Activated effector memory CD4-positive, alpha-beta T cell treated with Interleukin-2 at 50 U/mL for 16 hours (primary cell): Measurements from ENCODE around the gene KLHL11.
"Not testable (repeated sequence)": the region's sequence is repeated elsewhere in the genome, so short reads cannot be mapped to it uniquely, and the experiment has no call there.

Experiments
- DNase-seq: peaks from one replicate; pipeline ENCODE4 v3.0.0-alpha.2; 2020

KLHL11 gene

DNA sequence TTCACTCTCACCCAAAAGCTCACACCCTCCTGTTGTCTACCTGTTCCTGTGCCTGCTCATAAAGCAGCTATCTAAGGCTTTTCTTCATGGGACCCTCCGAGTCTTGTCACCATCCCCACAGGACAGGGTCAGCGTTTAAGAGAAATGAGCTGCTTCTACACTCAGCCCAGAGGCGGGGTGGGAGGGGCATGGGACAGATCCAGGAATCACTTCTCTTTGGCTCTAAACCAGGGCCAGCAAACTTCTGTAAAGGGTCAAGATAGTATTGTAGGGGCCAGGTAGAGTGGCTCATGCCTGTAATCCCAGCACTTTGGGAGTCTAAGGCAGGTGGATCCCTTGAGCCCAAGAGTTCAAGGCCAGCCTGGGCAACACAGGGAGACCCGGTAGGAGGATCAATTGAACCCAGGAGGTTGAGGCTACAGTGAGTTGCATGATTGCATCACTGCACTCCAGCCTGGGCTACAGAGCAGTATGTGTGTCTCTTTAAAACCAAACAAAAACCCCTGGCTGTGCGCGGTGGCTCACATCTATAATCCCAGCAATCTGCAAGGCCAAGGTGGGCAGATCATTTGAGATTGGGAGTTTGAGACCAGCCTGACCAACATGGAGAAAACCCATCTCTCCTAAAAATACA lies 23.2 kb upstream of the KLHL11 start:
- DNase-seq, result no peak

DNA sequence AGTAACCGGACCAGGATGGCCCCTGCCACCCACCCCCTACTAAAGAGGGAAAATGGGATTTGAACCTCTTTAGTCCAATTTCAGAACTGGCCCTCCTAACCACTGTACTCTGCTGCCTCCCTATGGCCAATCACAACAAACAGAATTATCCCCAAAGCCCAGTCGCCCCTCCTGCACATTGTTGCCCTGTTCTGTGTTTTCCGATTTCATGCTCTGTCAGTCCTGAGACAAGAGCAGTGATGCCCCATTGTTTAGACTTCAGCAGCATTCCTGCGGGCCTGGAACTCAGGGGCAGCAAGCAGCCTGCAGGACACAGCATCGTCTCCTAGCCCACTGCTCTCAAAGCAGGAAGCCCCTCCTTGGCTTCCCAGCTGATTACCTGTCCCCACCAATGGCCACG lies 20.5 kb upstream of the KLHL11 start:
- no peak for DNase-seq

DNA sequence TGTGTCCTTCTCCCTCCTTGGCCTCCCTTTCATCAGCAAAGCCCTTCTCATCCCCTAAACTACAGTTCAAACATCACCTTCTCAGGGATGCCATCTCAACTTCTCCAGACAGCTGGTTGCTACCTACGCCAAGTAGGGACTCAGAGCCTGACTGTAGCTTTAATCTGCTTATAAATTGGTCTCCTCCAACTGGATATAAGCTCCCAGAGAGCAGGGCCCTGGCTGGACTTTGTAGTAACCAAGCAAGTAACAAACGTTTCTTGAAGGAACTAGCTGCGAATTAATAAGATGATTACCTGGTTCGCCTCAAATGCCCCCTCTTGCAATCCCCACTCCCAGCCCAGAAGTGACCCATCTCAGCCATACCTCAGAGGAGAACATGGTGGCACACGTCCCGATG lies 17.5 kb upstream of the KLHL11 start:
- no peak for DNase-seq

DNA sequence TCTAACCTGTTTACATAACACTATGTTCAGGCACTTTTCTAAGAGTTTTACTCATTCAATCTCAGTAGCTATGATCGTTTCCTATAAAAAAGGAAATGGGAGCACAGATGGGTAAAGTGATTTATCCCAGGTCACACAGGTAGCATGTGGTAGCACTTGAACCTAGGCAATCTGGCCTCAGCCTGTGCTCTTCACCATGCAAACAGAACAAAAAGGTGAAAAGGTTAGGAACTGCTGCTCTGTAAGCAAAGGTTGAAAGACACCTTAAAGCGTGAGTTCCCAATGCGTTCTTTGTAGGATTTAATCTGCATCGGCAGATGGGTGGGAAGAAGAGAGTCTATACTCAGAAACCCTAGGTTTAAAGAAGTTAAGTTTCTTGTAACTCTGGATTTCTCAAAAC lies 14.9 kb upstream of the KLHL11 start:
- no peak for DNase-seq

DNA sequence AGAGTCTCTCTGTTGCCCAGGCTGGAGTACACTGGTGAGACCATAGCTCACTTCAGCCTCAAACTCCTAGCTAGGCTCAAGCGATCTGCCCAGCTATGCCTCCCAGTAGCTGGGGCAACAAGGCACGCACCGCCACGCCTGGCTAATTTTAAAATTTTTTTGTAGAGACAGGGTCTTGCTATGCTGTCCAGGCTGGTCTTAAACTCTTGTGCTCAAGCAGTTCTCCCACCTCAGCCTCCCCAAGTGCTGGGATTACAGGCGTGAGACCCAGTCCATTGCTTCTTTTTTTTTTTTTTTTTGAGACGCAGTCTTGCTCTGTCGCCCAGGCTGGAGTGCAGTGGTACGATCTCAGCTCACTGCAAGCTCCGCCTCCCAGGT lies 9.1 kb upstream of the KLHL11 start:
- DNase-seq, result not testable (repeated sequence)

DNA sequence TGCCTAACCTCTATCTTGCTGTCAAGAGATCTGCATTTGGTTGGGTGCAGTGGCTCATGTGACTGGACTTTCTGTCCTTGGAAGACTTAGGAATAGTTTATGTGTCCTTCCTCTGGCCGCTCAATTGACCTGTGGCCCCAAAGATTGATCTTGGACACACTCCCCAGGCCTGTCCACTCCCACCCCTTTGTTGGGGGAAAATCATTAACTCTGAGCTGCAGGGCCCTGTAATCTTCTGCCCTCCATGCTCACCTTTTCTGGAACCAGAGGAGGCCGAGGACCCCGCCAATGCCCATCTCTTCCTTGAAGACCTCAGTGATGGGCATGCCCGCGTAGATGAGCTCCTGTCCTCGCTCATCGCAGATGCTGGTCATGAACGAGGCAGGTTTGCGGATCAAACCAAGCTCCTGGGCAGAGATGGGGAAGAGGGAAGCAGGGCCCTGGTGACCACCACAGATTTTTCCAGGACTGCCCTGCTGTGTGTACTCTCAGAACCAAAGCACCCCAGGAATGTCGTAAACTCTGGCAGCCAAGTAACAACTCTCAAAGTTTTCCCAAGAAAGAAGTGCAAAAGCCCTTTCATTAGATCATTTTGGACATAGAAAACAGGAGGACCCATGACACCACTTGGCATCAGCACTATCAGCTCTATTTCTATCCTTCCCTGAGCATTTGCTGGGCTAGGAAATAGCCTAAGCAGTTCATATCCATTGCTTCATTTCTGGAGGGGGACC lies 8.5 kb upstream of the KLHL11 start:
- DNase-seq, result no peak

DNA sequence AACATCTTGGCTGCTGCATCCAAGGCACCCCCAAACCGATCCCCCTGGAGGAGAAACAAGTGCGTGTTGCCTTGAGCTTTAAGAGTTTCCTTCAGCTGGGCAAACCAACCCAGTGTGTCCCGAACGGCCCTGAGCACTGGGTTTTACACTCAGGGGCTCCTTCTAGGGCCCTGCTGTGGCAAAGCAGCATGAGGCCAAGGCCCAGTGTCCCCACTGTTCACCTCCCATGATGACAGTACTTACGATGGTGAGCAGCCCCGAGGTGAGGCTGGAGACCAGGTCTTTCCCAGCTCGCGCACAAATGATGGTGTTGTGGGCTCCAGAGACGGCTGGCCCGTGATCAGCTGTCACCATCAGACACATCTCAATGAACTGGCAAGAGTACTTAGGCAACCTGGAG lies 6.6 kb upstream of the KLHL11 start:
- DNase-seq, result no peak

DNA sequence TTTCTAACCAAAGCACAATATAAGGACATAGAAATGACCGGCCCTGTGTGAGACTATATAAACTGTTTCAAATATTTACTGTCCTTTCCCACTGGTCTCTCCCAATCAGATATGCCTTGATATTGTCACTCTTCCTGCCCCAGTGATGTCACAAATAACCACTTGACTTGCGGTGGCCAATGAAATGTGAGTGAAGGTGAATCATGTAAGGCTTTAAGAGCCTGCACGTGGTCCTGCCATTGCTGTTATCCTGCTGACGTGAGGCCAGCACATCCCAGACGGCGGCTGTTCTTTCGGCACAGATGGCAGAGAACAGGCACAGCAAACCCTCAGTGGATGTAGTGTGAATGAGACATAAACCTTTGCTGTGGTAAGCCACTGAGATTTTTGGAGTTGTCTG lies 5.4 kb upstream of the KLHL11 start:
- no peak for DNase-seq

DNA sequence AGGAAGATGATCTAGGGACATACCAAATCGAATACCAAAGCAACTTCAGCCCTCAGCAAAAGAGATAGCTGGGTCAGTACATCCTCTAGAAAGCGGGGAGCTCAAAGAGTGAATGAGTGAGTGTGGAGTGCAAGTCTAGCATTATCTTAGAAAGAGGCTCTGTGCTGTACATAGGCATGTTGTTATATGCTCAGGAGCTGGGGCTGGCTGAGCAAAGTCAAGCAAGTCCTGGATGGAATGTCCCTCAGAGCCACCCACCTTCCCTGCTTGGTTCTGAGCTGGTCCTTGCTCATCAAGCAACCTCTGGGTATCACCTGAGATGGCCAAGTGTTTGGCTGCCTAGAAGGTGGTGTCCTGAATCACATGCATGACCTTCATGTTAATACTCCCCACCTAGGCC lies 4.9 kb upstream of the KLHL11 start:
- no peak for DNase-seq

DNA sequence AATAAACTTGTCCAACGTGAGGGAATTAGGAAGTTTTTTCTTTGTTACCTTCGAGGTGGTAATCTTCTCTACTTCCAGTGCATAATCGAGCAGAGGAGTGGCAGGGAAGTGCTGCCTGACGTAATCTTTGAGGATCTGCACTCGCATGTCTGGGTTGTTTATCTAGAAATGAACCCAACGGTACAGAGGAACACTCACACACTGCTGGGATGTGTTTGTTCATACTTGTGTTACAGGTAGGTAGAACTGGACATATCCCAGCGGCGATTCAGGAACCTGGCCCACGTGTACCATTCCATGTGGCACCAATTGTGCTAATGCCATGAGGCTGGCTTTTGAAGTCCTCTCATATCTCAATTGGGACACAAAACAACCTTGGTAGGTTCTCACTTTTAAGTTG lies 4.2 kb upstream of the KLHL11 start:
- DNase-seq, result no peak

DNA sequence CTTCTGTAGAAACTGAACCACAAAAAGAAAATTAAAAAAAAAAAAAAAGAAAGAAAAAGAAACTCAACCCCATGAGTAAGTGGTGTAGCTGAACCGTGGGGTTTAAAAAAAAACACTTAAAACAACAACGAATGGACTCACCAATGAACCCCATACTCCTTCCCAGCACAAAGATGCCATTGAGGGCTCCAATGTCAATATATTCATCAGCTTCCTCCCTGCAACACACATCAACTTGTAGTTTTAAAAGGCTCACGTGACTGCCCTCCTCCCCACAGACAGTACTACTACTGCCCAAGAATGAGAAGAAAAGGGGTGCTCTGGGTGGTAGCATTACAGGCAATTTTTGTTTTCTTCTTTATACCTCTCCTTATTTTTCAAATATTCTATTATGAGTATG lies 3.3 kb upstream of the KLHL11 start:
- DNase-seq, result no peak

DNA sequence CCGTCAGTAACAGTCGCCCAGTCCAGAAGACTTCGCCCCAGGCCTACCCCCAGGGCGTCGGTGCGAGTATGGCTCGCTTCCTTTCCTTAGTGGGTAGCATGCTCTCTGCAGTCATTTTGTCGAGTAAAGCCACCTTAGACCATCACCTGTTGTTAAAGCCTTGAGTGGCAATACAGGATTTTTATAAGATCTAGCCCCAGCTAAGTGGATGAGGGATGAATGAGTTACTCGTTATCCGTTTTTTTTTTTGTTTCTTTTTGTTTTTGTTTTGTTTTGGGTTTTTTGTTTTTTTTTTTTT lies 322 bp upstream of the KLHL11 start:
- no peak for DNase-seq

DNA sequence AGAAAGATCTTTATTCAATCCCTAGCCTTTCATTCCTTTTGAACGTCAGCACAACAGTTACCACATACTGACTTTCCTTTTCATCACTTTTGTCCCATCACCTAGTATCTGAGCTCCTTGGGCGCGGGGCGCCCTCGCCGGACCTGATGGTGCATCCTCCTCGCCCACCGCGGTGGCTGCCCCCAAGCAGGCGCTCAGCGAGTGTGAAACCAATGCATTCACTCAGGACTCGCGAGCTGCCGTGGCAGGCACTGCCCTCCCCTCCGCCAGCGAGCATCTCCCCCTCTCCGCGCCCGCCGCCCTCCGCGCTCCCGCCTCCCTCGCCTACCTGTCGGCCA lies 756 bp downstream of the KLHL11 start:
- no peak for DNase-seq

DNA sequence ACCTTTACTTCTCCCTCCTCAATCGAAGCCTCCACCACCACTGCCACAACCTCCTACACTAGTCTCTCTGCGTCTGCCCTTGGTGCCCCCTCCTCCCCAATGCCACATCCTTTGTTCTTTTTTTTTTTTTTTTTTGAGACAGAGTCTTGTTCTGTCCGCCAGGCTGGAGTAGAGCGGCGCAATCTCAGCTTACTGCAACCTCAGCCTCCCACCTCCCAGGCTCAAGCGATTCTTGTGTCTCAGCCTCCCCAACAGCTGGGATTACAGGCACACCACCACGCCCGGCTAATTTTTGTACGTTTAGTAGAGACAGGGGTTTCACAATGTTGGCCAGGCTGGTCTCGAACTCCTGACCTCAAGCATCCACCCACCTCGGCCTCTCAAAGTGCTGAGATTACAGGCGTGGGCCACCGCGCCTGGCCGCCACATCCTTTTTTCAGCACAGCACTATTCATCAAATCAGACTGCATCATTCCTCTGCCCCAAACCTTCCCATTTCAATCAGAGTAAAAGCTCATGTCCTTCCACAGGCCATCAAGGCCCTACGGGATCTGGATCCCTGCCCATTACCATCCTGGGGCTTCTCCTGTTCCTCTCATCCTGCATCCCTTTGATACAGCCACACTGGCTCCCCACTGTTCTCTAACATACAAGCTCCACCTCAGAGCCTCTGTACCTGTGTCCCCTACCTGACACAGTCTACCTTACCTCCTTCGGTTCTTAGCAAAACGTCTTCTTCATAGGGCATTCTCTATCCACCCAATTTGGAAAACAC lies 2.0 kb downstream of the KLHL11 start:
- peak; percentile 2 for DNase-seq

DNA sequence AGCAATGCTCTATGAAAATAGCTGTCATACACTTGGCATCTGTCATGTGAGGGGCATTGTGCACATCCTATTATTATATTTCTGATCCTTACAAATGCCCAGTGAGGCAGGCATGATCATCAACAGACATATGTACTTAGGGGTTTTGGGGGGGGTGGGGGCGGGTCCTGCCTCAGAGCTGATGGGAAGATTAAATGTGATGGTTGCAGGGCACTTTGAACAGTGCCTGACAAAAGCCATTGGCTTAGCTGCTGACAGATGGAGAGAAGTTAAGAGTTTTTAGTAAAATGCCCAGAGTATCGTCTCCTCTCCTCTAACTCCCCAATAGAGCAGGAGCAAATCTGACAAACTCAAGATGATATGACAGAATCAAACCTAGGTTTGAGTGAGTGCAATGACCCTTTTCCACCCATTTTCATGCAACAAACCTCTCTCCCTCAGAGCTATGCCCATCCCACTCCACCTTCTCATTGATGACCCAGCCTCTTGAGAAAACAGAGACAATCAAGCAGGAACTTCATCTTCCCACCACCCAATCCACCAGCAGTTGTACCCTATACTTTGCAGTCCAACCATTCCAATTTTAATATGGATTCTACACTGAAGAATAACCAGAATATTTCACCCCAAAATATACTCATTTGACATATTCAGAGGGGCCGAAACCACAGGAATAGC lies 4.8 kb downstream of the KLHL11 start:
- no peak for DNase-seq

DNA sequence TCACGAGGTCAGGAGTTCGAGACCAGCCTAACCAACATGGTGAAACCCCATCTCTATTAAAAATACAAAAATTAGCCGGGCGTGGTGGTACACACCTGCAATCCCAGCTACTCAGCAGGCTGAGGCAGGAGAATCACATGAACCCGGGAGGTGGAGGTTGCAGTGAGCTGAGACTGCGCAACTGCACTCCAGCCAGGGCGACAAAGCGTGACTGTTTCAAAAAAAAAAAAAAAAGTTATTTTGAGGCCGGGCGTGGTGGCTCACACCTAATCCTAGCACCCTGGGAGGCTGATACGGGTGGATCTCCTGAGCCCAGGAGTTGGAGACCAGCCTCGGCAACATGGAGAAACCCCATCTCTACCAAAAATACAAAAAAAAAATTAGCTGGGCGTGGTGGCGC lies 13.8 kb downstream of the KLHL11 start:
- DNase-seq, result not testable (repeated sequence)

DNA sequence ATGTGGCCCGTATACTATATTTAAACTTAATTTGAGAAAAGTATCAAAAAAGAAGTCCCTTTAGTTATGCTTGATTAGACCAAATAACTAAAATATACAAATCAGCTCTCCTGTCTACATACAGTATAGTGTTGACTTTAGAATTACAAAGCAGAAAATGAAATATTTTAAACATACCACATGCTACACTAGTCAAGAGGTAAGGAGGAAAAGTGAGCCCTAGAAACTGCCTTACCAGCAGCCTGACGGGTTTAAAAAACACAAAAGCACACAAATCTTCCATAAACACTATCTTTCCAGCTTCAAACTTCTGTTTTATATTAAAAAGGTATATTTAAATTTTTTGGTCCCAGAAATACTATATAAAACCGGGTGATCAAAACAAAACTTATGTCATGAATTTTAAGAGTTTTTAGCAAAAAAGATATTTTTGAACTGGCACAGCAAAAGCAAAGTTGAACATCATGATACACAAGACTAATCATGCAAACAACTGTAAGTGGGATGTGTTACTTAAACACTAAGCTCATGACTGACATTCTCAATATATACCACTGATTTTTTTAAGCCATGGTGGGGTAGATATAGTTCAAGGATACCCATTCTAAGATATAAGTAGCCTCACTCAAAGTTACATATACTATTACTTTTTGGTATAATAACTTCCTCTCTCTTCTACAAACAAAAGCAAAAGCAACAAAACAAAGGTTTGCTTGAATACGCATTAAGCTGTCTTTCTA lies 15.8 kb downstream of the KLHL11 start:
- no peak for DNase-seq

DNA sequence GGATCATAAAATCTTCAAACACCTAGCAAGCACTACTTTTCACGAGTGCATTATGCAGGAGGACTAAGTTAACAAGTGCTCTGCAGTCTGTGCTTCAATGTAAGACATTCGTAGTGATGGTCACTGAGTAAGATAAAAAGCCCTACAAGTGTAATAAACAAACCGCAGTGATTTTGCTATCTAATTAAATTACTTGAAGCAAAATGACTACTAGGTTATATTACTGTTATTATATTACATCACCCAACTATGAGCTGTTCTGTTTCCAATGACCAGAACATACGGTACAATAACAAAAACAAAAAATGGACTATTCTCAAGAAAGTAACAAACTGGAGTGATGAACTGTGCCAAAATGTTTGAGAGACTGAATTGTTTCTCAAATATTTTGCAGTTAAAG lies 16.4 kb downstream of the KLHL11 start:
- DNase-seq, result no peak

DNA sequence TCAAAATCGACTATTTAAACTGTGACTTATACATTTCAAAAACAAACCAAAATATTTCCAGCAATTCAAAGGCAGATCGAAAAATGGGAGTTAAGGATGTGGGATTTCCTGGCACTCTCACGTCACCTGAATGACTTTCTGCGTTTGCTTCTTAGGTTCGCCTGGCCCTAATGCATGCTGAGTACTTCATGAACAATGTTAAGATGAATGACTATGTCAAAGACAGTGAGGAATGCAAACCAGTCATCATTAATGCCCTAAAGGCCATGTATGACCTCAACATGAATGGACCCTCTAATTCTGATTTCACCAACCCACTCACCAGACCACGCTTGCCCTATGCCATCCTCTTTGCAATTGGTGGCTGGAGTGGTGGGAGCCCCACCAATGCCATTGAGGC lies 20.3 kb downstream of the KLHL11 start:
- DNase-seq, result no peak

DNA sequence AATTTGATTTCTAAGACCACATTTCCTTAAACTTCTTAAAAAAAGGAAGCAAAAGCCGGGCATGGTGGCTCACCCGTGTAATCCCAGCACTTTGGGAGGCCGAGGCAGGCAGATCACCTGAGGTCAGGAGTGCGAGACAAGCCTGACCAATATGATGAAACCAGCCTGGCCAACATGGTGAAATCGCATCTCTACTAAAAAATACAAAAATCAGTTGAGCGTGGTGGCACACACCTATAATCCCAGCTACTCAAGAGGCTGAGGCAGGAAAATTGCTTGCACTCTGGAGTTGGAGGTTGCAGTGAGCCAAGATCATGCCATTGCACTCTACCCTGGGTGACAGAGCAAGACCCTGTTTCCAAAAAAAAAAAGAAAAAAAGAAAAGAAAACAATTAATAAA lies 24.4 kb downstream of the KLHL11 start:
- not testable (repeated sequence) for DNase-seq

DNA sequence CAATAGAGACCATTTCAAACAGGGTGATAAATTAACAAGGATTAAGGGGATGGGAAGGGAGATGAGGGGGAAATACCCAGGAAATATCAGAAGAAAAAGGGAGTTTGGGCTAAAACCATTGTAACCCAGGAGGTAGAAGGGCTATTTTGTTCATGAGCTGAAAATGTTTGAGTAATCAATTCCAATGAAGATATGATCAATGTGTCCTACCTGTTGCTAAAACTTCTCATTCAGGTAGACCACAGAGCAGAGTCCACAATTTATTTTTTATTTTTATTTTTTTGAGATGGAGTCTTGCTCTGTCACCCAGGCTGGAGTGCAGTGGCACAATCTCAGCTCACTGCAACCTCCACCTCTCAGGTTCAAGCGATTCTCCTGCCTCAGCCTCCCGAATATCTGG lies 25.8 kb downstream of the KLHL11 start:
- DNase-seq, result not testable (repeated sequence)

DNA sequence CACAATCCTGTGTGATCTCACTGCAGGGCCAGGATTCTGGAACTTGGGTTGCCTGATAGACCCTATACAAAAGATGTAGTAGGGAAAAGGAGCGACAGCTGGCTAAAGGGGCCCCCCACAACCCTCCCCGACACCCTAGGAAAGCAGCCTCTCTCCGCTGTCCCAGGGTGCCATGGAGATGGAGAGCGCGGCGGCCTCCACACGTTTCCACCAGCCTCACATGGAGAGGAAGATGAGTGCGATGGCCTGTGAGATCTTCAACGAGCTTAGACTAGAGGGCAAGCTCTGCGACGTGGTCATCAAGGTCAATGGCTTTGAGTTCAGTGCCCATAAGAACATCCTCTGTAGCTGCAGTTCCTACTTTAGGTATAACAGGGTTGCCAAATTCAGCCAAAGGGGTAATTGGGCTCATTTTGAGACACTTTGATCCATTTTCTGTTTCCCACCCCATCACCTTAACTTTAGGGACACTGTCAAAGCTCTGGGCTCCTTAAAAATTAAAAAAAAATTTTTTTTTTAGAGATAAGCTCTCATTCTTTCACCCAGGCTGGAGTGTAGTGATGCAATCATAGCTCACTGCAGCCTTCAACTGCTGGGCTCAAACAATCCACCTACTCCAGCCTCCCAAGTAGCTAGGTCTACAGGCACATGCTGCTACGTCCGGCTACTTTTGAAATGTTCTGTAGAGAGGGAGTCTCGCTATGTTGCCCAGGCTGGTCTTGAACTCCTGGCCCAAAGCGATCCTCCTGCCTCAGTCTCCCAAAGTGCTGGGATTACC lies 27.3 kb downstream of the KLHL11 start, which contains the start of gene KLHL10:
Gene KLHL10, plus strand, starts transcription at position 65 of the 778 bp plus-strand sequence. Its CDS starts 108 bp downstream, at position 173.
- no peak for DNase-seq
